Heart right ventricle (tissue), 16 donors: ENCODE results near the gene TEPSIN. TPM values are rescaled to one million over a fixed set of nuclear protein-coding genes. Genes with fewer than 3 reads are reported as not detected.

Experiments used
- ATAC-seq, 8 donors: fragments of 200-7000 bp; cut with Tn5 transposase; one replicate each; pipeline ENCODE4 v1.9.1; 2020; ENCODE audit warnings: mild to moderate bottlenecking in 8 of 8, moderate library complexity in 8 of 8, moderate number of reproducible peaks in 1 of 8
- DNase-seq, 2 donors: peaks; one replicate each; pipeline ENCODE4 v3.0.0-alpha.2; 2020
- H3K27ac ChIP-seq, 10 donors: fragments of 200-600 bp; sonication (generic) in 2 of 10; one replicate each; pipeline versions ENCODE4 v1.5.0 to v1.8.0; 2020 to 2022; ENCODE audit warnings: mild to moderate bottlenecking in 3 of 10
- H3K27me3 ChIP-seq, 7 donors: fragments of 200-600 bp; one replicate each; pipeline ENCODE4 v1.8.0; 2021 to 2022; ENCODE audit warnings: mild to moderate bottlenecking in 2 of 7
- H3K36me3 ChIP-seq, 9 donors: fragments of 200-600 bp; sonication (generic) in 1 of 9; one replicate each; pipeline versions ENCODE4 v1.5.0 to v1.8.0; 2020 to 2022; ENCODE audit warnings: mild to moderate bottlenecking in 2 of 9
- H3K4me1 ChIP-seq, 9 donors: fragments of 200-600 bp; sonication (generic) in 1 of 9; one replicate each; pipeline versions ENCODE4 v1.5.0 to v1.8.0; 2020 to 2022; ENCODE audit warnings: mild to moderate bottlenecking in 4 of 9
- H3K4me3 ChIP-seq, 10 donors: fragments of 200-600 bp; sonication (generic) in 2 of 10; one replicate each; pipeline versions ENCODE4 v1.5.0 to v1.8.0; 2020 to 2022; ENCODE audit warnings: mild to moderate bottlenecking in 7 of 10, moderate library complexity in 2 of 10
- H3K9me3 ChIP-seq, 11 donors: fragments of 200-600 bp in 10 of 11; sonication (generic) in 2 of 11; one replicate each; pipeline versions ENCODE4 v1.5.0 to v1.8.0; 2013 to 2022; ENCODE audit warnings: mild to moderate bottlenecking in 2 of 11, control low read depth in 1 of 11, moderate library complexity in 1 of 11
- CTCF ChIP-seq, 9 donors: fragments of 200-600 bp; sonication (generic) in 2 of 9; IDR thresholded peaks; one replicate each; pipeline versions ENCODE4 v1.5.0 to v1.8.0; 2021 to 2022; ENCODE audit warnings: antibody characterized with exemption in 9 of 9, mild to moderate bottlenecking in 5 of 9, moderate library complexity in 1 of 9
- WGBS, 2 donors: extraction: QIAGEN DNeasy Blood & Tissue Kit; methylation state at CpG; one replicate each; pipeline ENCODE4 v1.1.7; 2013; ENCODE audit warnings: inconsistent platforms in 1 of 2; 5-methylcytosine and 5-hydroxymethylcytosine counted together
- intact Hi-C, 10 donors: fragments of 100-400 bp; cut with DNase I; formaldehyde crosslinking; loops; one replicate each; pipeline versions ENCODE4 v1.11.1 to v1.14.2; 2022
- polyA plus RNA-seq, 2 donors: library from polyadenylated mRNA; stranded (reverse); fragments of 200-250 nt; gene quantifications; one replicate each; pipeline ENCODE4 v1.2.3, GENCODE V29; 2013
- total RNA-seq, 10 donors: library from RNA; stranded (reverse); fragmentation: NEBNext Ultra II Directional in 3 of 10; extraction: Animal tissue kit (Norgen Biotek cat#: 25700) in 3 of 10; gene quantifications; one replicate each; pipeline versions ENCODE4 v1.2.1 to v1.2.4, GENCODE V29; 2021 to 2023
- donor health status: Arrhythmogenic right ventricular cardiomyopathy.
- donor health status: ischemic (EF 13 %, LVEDD 7.1; RV severe dilation, severe dysfunction).
- donor health status: healthy with polysubstance abuse.
- donor health status: DM: no; HTN: yes; CAD: no.
- donor health status: DM: no; HTN: no; CAD: no.
- donor health status: ischemic (EF 25% LVEDD 6.9; RV normal size, moderate dysfunction).
- donor health status: ischemic (EF 25% LVEDD 5.7; RV mildly dilated, moderate dysfunction).
- donor health status: healthy.
- donor health status: DM: yes; HTN: yes; CAD: no.
- donor health status: Ischemic cardiomyopathy.
- donor health status: ischemic (EF 35%, LVEDD 5.7; RV mildly dilated, moderate dysfunction).
- donor health status: nonischemic (EF 11% LVEDD 7.7; RV severe dilation, severe dysfunction).
- donor health status: DM: yes; HTN: yes; CAD: no.
- donor health status: PGD.
- donor health status: ischemic (EF 29% LVEDD 5.4; RV normal size, mild dysfunction).
- donor health status: nonischemic (EF 23%, LVEDD 6.1; RV moderate dilation, normal function).

TEPSIN gene
- total and polyA plus RNA-seq, 12 donors, result 6.2 to 30.4 (median 9.8) TPM

GRCh38 chr17:81250286-81251093, 11.6 kb upstream of the TEPSIN start:
- 91 to 94% methylated on average over 31 of the region's 31 CpGs for WGBS, 2 donors
- Histone ChIP-seq H3K4me3 (no peak overlapping the region), H3K36me3 (peaks cover 0 to 65% (median 7%) of the 10 kb centered on the region in 9 donors), H3K27ac (no peak overlapping the region), H3K27me3 (no peaks in the 10 kb centered on the region), H3K9me3 (no peaks in the 10 kb centered on the region), H3K4me1 (peaks cover 4 to 18% (median 11%) of the 10 kb centered on the region in 9 donors)
- no peak for ATAC-seq
- TF ChIP-seq CTCF (IDR thresholded peaks at IDR 0.05), result no peak
- peak in 1 of 2 donors; percentile 9 for DNase-seq
- intact Hi-C loops, result loop anchor here in 8 of 10 donors (5.0 to 10.0 kb wide), 5 partner anchors 144 to 354 kb away; partner anchors contain the start of gene BAHCC1 (in 1 of the 8)

- intact Hi-C loops, result loop anchor here in 8 of 10 donors (2.0 to 10.0 kb wide), 7 partner anchors 109 to 355 kb away; partner anchors contain the start of gene BAHCC1 (in 1 of the 8)
- no peaks in the 10 kb centered on the region for H3K9me3 ChIP-seq
- 90 to 92% methylated on average over 15 of the region's 15 CpGs for WGBS, 2 donors
- no peak overlapping the region for H3K4me3 ChIP-seq
- no peak for ATAC-seq
- H3K27ac ChIP-seq, result no peak overlapping the region
- no peaks in the 10 kb centered on the region for H3K27me3 ChIP-seq
- peaks cover 0 to 7% (median under 1%) of the 10 kb centered on the region in 9 donors for H3K4me1 ChIP-seq
- DNase-seq, result peak in 1 of 2 donors; percentile 10
- peaks cover 0 to 74% (median 7%) of the 10 kb centered on the region in 9 donors for H3K36me3 ChIP-seq
- no peak for TF ChIP-seq CTCF (IDR thresholded peaks at IDR 0.05)
These were observed 10.6 kb upstream of the TEPSIN start for GRCh38 chr17:81249223-81250040.

GRCh38 chr17:81248649-81249048, 9.8 kb upstream of the TEPSIN start:
- H3K9me3 ChIP-seq, result no peaks in the 10 kb centered on the region
- no peak overlapping the region for H3K27ac ChIP-seq
- intact Hi-C loops, result loop anchor here in 2 of 10 donors (2.0 to 10.0 kb wide), 2 partner anchors 108 to 224 kb away; no protein-coding TSS in a partner anchor
- peaks cover 0 to 4% (median 0%) of the 10 kb centered on the region in 9 donors for H3K4me1 ChIP-seq
- DNase-seq (peak in 1 of 2 donors; percentile 10), ATAC-seq (no peak)
- no peaks in the 10 kb centered on the region for H3K27me3 ChIP-seq
- WGBS, 2 donors, result 83 to 88% methylated on average over 16 of the region's 16 CpGs
- peaks cover 0 to 74% (median 7%) of the 10 kb centered on the region in 9 donors for H3K36me3 ChIP-seq
- H3K4me3 ChIP-seq, result no peak overlapping the region
- no peak for TF ChIP-seq CTCF (IDR thresholded peaks at IDR 0.05)
